Hindlimb muscle (tissue), 1 donor: Measurements from ENCODE around the gene FANCF. TPM values are rescaled to one million over a fixed set of nuclear protein-coding genes. Genes with fewer than 3 reads are reported as not detected.
"Not testable (repeated sequence)": the region's sequence is repeated elsewhere in the genome, so short reads cannot be mapped to it uniquely, and the experiment has no call there.

Experiments
- DNase-seq: peaks from one replicate; pipeline ENCODE4 v3.0.0-alpha.2; 2013
- polyA plus RNA-seq: library from polyadenylated mRNA; unstranded; fragments of 120-200 nt; gene quantifications from one replicate; pipeline ENCODE4 v1.2.1, GENCODE V29; 2013; ENCODE audit not compliant: insufficient read length

FANCF gene, protein sequence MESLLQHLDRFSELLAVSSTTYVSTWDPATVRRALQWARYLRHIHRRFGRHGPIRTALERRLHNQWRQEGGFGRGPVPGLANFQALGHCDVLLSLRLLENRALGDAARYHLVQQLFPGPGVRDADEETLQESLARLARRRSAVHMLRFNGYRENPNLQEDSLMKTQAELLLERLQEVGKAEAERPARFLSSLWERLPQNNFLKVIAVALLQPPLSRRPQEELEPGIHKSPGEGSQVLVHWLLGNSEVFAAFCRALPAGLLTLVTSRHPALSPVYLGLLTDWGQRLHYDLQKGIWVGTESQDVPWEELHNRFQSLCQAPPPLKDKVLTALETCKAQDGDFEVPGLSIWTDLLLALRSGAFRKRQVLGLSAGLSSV
- polyA plus RNA-seq: 4.5 TPM

DNA sequence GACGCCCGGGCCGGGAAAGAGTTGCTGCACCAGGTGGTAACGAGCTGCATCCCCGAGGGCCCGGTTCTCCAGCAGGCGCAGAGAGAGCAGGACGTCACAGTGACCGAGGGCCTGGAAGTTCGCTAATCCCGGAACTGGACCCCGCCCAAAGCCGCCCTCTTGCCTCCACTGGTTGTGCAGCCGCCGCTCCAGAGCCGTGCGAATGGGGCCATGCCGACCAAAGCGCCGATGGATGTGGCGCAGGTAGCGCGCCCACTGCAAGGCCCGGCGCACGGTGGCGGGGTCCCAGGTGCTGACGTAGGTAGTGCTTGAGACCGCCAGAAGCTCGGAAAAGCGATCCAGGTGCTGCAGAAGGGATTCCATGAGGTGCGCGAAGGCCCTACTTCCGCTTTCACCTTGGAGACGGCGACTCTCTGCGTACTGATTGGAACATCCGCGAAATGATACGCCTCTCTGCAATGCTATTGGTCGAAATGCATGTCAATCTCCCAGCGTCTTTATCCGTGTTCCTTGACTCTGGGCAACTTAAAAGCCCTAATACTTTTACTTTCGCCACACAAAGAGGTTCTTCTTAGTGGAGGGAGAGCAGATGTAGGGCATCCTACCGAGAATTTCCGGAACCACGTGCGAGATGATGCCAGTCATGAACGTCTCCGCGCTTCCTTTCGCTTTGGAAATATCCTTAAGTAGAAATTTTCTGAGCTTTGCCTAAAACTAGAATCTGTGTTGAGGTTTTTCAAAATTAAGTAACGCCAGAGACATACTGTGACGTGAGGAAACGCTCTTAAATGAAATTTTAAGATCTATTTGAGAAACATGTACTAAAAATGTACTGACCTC, at the start of gene FANCF:
Gene FANCF (minus strand): TSS at position 376 of the 840 bp plus-strand sequence. CDS start 13 bp downstream, at position 363.
- peak; percentile 98 for DNase-seq

DNA sequence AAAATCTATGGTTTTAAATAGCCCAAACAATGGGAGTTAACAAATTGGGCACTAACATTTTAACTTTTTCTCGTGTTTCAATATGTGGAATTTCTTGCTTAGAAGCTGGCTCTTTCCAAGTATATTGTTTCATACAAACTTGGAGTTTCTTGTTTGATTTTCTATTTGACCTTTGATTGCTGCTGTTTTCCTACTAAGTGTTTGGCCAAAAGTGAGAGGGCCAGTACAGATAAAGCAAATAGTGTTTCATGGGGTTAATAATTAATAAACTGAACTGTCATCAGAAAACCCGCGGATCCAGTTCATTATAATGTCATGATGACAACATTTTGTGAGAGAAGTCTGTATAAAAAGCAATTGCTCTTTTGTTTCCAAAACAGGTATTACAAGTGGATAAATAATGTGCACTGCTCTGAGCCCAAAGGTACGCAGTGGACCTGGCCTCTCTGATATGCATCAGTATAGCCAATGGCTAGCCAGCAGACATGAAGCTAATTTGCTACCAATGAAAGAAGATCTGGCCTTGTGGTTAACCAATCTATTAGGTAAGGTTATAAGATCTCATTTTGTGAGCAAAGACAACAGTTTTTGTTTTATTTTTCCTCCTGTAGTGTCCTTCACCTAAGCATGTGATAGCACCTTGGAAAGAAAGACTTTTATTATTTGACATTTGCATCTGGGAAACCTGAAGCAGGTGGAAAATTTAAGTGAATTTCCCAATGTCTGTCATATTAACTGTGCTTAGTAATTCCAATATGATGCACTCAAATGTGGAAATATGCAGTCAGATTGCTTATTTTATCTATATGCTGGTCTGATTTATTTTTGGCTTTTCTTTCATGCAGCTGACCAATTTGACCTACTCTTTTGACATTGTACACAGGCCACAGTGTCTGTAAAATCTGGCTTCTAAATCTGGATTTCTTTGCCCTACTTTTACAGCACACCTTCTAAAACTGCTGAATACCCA, 49.1 kb upstream of the FANCF start:
- no peak for DNase-seq

DNA sequence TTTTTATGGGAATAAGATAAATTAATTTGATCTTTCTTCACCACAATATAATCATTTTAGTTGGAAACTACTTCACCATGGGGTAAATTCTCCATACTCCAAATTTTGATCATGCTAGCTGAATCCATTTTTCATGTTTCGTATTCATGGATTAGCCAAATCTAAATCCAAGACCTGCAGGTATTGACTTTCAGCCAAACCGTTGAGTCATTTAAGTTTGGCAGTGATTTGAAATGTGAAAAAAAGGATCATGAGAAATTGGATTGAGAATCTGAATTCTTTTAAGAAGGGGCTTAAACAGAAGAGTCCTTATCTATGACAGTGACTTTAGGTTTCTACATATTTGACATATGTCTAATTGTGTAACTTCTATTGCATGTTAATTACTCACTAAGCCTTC, 46.1 kb upstream of the FANCF start:
- DNase-seq: peak; percentile 59

DNA sequence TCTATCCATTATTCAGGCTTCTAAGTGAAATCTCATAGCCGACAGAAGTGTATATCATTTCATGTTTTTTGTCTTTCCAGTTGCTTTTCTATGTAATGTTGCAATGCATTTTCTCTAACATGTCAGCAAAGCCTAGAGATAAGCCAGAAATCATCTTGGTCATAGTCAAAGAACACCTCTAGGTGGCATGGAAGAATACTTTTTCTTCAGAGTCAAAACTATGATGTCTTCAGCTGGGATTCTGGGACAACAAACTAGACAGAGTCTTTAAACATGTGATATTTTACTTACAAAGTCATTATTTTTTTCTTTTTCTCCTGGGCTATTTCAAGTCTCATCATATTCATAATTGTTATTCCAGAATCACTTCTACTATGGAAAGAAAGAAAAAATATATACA, 45.2 kb upstream of the FANCF start:
- no peak for DNase-seq

DNA sequence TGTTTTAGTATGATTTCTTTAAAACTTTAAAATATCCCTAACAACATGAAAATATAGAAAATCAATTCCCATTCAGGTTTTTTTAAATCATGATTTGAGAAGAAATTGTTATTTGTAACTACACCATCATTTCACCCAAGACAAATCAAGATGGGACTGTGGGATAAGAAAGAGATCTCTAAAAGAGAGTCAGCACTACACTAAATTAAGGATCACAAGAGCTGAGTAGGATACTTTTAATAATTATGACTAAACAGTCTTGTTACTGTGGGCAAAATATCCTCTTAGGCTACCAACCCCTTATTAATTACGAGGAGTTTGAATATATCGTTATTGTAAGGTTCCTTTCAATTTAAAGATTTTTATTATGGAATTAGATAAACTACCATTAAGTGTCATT, 43.7 kb upstream of the FANCF start:
- no peak for DNase-seq

DNA sequence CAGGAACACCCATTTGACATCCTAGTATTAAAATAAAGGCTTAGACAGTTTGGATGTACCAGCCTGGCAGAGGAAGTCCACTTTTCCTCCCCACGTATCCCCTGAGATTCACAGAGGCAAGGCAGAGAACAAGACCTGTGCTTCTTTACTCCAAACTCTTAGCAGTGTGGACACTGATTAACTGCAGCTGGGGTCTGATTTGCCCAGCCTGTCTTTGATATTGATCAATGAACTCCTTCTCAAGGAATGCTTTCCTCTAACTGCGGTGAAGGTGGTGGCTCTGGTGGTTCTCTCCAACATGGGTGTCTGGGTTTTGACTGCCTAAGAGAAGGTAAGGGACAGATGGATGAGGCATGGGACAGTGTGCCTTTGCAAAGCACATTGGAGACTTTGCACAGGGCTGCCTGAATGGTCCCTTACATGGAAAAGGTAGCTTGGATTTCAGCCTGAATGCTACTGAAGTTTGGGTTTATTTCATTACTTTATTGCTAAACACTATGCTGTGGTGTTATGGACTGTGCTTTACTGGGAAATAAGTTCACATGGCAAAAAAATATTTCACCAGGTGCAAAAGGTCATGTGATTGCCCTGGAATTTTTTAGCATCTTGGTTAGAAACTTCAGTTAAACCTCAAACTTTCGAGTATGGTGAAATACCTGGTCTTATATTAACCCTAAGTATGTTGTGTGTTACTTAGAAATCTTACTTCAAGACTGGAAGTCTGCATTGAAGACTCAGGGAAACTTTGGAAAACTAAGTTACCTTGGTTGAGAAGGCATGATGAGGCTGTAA, 42.6 kb upstream of the FANCF start:
- no peak for DNase-seq

DNA sequence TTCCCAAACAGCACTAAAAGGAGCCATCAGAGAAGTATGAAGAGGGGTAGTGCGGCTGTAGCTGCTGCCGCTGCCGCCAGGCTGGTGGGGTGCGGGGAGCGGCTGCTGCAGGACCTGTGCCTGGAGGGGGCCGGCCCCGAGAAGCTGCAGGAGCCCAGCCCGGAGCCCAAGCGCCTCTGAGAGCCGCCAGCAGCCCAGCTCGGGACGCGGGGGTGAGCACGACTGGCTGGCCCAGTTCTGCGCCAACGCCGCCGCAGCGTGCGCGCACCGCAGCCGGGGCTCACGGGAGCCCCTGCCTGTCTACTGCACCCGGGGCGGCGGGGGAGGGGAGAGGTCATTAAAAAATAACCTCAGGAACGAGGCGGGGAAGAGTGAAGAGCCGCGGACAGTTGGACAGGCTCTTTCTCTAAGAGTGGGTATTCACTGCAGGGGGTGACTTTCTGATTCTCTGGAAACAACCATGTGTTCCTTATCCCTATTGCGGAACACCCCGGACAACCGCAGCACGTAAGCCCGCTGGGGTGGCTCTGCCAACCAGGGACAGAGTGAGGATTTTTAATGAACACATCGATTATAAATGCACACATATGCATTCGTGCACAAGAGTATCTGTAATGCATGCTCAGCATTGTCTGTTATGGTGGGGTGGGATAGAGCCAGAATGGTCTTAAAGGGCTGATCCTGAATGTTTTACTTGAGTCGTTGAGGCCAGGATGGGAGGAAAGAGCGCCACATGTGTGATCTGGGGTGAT, 41.2 kb upstream of the FANCF start:
- no peak for DNase-seq

DNA sequence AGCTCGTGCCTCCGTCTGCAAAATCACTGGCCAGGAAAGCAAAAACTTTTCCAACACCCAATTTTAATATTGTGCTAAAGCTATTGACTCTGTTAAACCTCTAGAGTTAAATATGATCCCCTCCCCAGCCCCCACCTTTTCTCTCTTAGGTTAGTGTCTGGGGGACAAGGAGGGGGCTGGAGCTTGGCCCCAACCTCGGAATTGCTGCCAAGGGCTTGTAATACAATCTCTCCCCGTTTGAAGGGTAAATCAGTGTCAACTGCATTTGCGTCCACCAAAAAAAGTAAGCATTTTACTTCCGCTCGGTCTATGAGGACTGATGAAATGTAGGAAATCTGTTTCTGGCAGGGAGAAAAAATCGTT, 40.7 kb upstream of the FANCF start, which contains the start of gene GAS2:
Gene GAS2 (plus strand): TSS at position 287 of the 363 bp plus-strand sequence. CDS start 8,259 bp downstream, outside the sequence.
- DNase-seq: peak; percentile 81

DNA sequence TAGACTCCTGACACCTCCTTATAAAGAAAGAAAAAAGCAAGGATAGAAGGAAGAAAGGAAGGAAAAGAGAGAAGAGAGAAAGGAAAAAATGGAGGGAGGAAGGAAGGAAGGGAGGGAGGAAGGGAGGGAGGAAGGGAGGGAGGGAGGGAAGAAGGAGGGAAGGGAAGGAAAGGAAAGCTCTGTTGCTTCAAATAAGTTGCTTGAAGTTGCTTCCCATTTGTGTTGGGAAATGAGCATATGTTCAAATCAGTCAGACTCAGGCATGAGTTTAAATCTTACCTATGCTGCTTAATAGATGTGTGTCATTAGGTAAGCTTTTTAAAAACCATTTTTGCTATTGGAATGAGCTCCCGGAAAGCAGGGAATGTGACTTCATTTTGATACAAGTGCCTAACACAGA, 34.2 kb upstream of the FANCF start:
- DNase-seq: no peak

DNA sequence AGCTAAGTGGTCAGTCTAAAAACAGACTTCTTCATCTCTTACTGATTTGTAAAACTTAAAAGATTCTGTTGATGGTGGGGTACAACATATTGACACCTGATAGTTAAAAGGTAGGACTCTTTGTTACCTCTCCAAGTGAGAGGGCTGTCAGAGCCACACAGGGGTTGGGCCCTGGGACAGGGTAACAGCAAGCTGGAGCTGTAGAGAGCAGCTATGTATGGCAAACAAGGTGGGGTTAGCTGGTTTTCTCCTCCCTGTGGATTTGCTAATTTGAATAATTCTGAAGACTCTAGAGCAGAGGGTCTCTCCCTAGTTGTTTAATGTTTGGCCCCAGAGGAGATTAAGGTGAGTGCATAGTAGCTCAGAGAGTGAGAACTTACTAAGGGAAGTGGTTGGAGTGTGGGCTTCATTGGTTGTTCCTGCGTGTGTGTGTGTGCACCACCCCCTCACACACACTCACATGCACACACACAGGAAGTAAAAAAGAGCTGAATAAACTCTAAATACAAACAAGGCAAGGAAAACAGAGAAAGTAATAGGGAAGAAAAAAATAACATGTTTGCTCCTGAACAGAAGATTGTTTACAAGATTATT, 31.6 kb upstream of the FANCF start:
- no peak for DNase-seq

DNA sequence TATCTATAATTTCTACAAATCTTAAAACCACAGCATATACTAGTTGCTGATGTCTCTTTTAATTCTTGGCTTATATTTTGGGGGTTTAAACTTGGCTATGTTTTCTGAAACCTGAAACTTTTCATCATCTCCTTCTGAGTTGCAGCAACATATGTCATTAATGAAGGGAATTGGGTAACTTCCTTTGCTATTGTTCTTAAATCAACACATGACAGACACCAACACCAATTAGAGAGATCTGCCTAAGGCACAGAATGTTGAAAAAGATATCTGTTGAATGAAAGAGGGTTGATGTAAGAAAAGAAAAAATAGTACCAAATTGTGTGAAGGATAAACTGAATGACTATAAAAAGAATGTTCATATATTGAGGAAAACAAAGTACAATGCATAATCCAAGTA, 30.5 kb upstream of the FANCF start:
- DNase-seq: no peak

DNA sequence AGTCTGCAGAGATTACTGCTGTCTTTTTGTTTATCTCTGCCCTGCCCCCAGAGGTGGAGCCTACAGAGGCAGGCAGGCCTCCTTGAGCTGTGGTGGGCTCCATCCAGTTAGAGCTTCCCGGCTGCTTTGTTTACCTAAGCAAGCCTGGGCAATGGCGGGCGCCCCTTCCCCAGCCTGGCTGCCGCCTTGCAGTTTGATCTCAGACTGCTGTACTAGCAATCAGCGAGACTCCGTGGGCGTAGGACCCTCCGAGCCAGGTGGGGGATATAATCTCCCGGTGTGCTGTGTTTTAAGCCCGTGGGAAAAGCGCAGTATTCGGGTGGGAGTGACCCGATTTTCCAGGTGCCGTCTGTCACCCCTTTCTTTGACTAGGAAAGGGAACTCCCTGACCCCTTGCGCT, 26.7 kb upstream of the FANCF start:
- DNase-seq: not testable (repeated sequence)

DNA sequence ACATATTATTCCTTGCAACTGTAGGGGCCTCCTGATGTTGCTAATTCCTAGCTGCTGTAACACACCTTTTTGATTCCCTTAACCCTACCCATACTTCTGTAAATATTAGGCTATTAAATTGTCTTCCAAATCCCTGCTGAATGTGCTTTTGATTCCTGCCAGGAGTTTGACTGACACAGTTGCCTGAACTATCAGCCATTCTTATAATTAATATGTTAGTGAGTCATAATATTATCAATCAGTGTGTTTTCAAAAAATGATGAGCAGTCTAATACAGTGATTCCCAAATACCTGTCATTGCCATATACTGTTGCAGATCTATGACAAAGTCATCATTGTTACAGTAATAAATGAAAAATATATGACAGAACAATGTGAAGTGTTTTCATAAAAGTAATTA, 15.9 kb upstream of the FANCF start:
- DNase-seq: no peak

DNA sequence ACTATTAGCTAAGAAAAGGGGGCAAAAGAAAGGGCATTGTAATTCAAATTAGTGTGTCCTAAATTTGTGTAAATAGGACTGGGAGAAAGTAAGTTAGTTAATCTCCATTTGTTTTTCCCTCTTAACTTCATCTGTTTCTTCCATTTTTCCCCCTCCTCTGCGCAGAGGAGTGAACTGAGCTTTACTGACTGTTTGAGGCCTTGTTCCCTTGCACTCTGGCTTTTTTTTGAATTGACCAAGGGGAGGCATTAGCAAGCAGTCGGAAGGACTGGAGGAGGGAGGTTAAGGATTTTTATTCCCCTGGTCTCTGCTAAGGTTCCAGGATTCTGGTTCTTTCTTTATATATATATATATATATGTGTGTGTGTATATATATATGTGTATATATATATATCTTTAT, 15.2 kb upstream of the FANCF start:
- no peak for DNase-seq

DNA sequence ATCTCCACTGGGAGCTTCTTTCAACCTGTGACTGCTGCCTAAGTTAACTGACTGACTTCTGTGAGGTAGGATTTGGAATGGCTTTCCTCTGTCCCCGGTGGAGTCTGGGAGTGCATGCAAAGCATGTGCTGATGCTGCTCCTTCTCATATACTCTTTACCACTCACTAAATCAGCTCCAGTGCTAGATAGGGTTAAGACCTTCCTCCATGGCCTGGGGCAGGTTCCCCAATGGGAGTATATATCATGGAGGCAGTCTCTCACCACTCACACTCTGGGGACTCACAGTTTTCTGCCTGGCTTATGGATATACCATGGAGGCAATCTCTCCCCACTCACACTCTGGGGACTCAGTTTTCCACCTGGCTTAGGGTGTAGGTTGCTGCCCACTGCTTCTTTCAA, 10.1 kb upstream of the FANCF start:
- no peak for DNase-seq

DNA sequence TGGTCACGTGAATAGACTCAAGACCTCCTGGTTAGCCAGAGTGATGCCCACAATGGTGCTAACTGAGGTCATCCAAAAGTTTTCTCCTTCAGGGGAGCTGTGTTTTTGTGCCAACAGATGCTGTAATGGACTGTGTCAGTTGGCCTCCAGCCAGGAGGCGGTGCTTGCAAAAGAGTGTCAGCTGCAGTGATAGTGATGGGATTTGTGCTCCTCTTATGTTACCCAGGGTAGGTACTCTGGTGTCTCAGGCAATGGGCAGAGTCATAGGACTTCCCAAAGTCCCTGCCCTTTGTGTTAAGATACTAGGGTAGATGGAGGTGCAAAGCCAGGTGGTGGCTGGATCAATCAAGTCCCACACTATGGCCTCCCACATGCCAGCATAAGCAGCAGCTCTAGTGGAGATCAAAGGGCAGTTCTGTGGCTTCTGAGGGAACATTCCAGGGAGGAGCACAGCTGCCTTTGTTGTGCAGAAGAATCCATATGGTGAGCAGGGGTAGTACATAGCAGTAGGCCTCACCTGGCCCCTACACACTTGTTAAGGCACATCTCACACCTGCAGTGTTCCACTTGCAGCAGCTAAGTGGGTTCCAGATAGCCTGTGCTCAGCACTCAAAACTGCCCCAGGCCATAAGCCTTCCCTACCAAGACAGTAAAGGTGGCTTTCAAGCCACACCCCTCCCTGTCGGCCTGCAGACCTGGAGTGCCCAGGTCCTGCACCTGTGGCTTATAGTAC, 9.4 kb upstream of the FANCF start:
- DNase-seq: no peak

DNA sequence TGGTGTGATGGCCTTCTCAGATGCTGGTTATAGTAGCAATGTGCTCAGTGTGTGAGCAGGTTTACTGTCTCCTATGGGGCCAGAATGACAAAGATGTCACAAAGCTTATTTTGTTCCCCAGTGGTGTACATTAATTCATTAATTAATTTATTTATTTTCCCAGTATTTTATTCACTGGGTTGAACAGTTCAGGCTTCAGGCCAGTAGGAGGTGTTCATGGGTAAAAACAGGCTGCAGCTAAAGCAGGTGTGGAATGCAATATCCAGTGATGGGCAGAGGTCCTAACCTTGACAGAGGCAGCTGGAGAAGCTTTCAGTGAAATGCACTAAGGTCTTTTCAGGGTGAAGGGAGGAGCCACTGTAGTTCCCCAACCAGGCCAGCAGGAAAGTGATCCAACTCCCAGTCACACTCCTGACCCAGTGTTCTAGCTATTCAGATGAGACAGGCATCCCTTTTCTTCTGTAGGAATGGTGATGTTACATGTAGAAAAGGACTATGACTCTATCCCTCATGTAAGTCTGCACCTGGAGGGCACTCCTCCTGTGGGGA, 7.8 kb upstream of the FANCF start:
- no peak for DNase-seq

DNA sequence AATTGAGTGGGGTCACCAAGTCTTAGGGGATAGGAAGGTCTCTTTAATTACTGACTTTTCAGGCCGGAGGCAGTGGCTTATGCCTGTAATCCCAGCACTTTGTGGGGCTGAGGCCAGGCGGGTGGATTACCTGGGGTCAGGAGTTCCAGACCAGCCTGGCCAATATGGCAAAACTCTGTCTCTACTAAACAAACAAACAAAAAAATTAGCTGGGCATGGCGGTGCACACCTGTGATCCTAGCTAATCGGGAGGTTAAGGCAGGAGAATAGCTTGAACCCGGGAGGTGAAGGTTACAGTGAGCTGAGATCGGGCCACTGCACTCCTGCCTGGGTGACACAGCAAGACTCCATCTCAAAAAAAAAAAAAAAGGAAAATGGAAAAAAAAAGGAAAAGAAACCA, 1.8 kb upstream of the FANCF start:
- DNase-seq: no peak

DNA sequence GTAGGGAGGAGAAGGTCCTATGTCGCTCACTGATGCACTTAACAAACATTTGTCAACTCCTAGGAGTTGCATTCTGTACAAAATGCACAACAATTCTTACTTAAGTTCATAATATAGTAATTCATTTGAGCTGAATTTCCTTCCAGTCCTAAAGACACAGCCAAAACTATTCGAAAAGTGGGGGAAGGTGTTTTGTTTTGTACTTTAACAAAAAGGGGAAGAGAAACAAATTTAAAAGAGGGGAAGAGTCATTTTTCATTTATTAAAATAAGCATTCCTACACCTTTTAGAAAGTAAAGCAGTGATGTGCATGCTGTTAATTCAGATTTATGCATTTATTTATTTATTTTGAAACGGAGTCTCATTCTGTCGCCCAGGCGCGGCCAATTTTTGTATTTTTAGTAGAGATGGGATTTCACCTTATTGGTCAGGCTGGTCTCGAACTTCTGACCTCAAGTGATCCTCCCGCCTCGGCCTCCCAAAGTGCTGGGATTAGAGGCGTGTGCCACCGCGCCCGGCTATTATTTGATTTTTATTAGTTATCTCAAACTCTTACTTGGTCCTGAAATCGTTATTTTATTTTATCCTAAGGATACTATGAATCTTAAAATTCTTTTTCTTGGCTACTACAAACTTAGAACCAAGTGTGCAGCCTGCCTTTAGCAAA, 1.1 kb upstream of the FANCF start:
- DNase-seq: no peak
